GM21717 (cell line): Measurements from ENCODE around the gene SFR1.
"Not testable (repeated sequence)": the region's sequence is repeated elsewhere in the genome, so short reads cannot be mapped to it uniquely, and the experiment has no call there.

Experiments
- ATAC-seq: cut with Tn5 transposase; IDR thresholded peaks from one replicate; pipeline ENCODE4 v1.9.1; 2021; ENCODE audit warnings: mild to moderate bottlenecking, moderate library complexity; ENCODE audit not compliant: unreplicated experiment

Gene SFR1

GRCh38 chr10:104155591-104155990 lies 33.6 kb downstream of the SFR1 start:
- ATAC-seq: no peak

GRCh38 chr10:104170610-104171254 lies 48.8 kb downstream of the SFR1 start:
- no peak for ATAC-seq

- ATAC-seq: not testable (repeated sequence)
Measured at GRCh38 chr10:104174136-104174535, 52.2 kb downstream of the SFR1 start.
